Measurements from ENCODE around the gene SBF2. TPM values are rescaled to one million over a fixed set of nuclear protein-coding genes. Genes with fewer than 3 reads are reported as not detected.

SBF2 gene
- total and polyA plus RNA-seq, 2 of the 13 experiments (the other 11 are each of a cell fraction or from before 2014, with no cell fraction given): 24.0 to 45.8 TPM

GRCh38 chr11:9847636-9848035, 446.4 kb downstream of the SBF2 start:
- Histone ChIP-seq H3K27ac (ENCODE audit: extremely low read length, insufficient read depth, low read length) (no peak overlapping the region), H3K79me2 (ENCODE audit: insufficient read depth, low read length) (no peaks in the 10 kb centered on the region), H3K4me1 (ENCODE audit: insufficient read depth, low read length) (no peaks in the 10 kb centered on the region), H3K4me2 (ENCODE audit: low read depth, low read length) (no peak overlapping the region), H3K36me3 (replicated peaks in 1 of 2; ENCODE audit: control insufficient read depth in 1 of 2, insufficient read depth in 2 of 2, low read length in 2 of 2) (peaks cover 4 to 19% of the 10 kb centered on the region in 2 experiments), H3K4me3 (replicated peaks in 1 of 3; ENCODE audit: insufficient read depth in 1 of 3, low read depth in 2 of 3, low read length in 3 of 3) (no peak overlapping the region), H2AFZ (ENCODE audit: low read length) (no peak overlapping the region), H3K27me3 (ENCODE audit: control insufficient read depth in 1 of 2, insufficient read depth in 2 of 2, low read length in 2 of 2) (no peaks in the 10 kb centered on the region), H4K20me1 (ENCODE audit: insufficient read depth, low read length) (no peaks in the 10 kb centered on the region), H3K9ac (ENCODE audit: insufficient read depth, low read depth, low read length) (no peak overlapping the region), H3K9me3 (ENCODE audit: low read length) (no peaks in the 10 kb centered on the region)
- POLR2A ChIA-PET: no interaction called here
- CTCF ChIA-PET (ENCODE audit: low intra/inter-chr PET ratio, low total read pairs): no interaction called here
- no TSS peak for BruUV-seq (replicated peaks)
- DNase-seq (ENCODE audit: low spot score) (no peak), FAIRE-seq (no peak), ATAC-seq (no peak)
- TF ChIP-seq ZFP36L2 (CRISPR knock-in tag; IDR thresholded peaks at IDR 0.05) (no peak), TRIM22 (IDR thresholded peaks at IDR 0.05) (no peak), NRL (CRISPR knock-in tag; IDR thresholded peaks at IDR 0.05; ENCODE audit: borderline replicate concordance) (no peak), FOXO1 (CRISPR knock-in tag; IDR thresholded peaks at IDR 0.05) (no peak), NR1H2 (CRISPR knock-in tag; IDR thresholded peaks at IDR 0.05; ENCODE audit: borderline replicate concordance, low read depth) (no peak), ZBTB26 (CRISPR knock-in tag; IDR thresholded peaks at IDR 0.05; ENCODE audit: borderline replicate concordance) (no peak), ZNF230 (CRISPR knock-in tag; IDR thresholded peaks at IDR 0.05) (no peak)
- in situ Hi-C loops (cut with HindIII; ENCODE audit: extremely low pct_ligation_motif_present, low pct_unique_long_range_greater_than_20kb): no loop called here
- WGBS (ENCODE audit: low lambda C conversion rate): 95% methylated on average over 3 of the region's 3 CpGs
- intact Hi-C loops (cut with micrococcal nuclease; ENCODE audit: unreplicated experiment): no loop called here

DNA sequence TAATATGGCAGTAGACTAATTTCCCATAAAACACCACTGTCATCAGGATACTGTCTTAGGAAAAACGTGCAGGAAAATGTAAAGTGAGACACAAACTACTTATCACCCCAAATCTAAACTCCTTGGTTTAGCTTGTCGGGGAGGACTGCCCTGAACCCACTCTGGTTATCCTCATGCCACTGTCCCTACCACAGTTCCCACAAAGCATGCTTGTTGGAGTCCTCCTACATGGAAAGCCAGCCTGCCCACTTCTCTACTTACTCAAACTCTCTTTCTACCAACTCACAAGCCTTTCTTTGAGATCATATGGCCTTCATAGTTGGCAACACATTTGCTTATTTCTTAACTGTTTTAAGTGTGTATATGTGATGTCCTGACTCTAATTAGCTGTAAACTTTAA, 451.1 kb downstream of the SBF2 start:
- no peaks in the 10 kb centered on the region for H4K20me1 ChIP-seq (ENCODE audit: insufficient read depth, low read length)
- H3K27me3 ChIP-seq (ENCODE audit: control insufficient read depth in 1 of 2, insufficient read depth in 2 of 2, low read length in 2 of 2): no peaks in the 10 kb centered on the region
- BruUV-seq (replicated peaks): no TSS peak
- TF ChIP-seq PRMT3 (CRISPR knock-in tag; IDR thresholded peaks at IDR 0.05; ENCODE audit: borderline replicate concordance, low read depth) (no peak), EP300 (IDR thresholded peaks at IDR 0.05; ENCODE audit: low read depth in 2 of 2, low read length in 2 of 2) (no peak), EP300 (CRISPR knock-in tag; IDR thresholded peaks at IDR 0.05; ENCODE audit: borderline replicate concordance) (no peak), ZMYM4 (CRISPR knock-in tag; IDR thresholded peaks at IDR 0.05) (no peak)
- H3K27ac ChIP-seq (ENCODE audit: extremely low read length, insufficient read depth, low read length): no peak overlapping the region
- H3K9me3 ChIP-seq (ENCODE audit: low read length): no peaks in the 10 kb centered on the region
- DNase-seq (ENCODE audit: low spot score) (no peak), ATAC-seq (no peak), FAIRE-seq (no peak)
- no peak overlapping the region for H3K9ac ChIP-seq (ENCODE audit: insufficient read depth, low read depth, low read length)
- CTCF ChIA-PET (ENCODE audit: low intra/inter-chr PET ratio, low total read pairs): no interaction called here
- no peak overlapping the region for H3K4me3 ChIP-seq (replicated peaks in 1 of 3; ENCODE audit: insufficient read depth in 1 of 3, low read depth in 2 of 3, low read length in 3 of 3)
- no peaks in the 10 kb centered on the region for H3K4me1 ChIP-seq (ENCODE audit: insufficient read depth, low read length)
- peaks cover 4 to 26% of the 10 kb centered on the region in 2 experiments for H3K36me3 ChIP-seq (replicated peaks in 1 of 2; ENCODE audit: control insufficient read depth in 1 of 2, insufficient read depth in 2 of 2, low read length in 2 of 2)
- 79% methylated on average over 2 of the region's 2 CpGs for WGBS (ENCODE audit: low lambda C conversion rate)
- in situ Hi-C loops (cut with HindIII; ENCODE audit: extremely low pct_ligation_motif_present, low pct_unique_long_range_greater_than_20kb) (no loop called here), intact Hi-C loops (cut with micrococcal nuclease; ENCODE audit: unreplicated experiment) (no loop called here)
- POLR2A ChIA-PET: no interaction called here
- H3K4me2 ChIP-seq (ENCODE audit: low read depth, low read length): no peak overlapping the region
- H3K79me2 ChIP-seq (ENCODE audit: insufficient read depth, low read length): no peaks in the 10 kb centered on the region
- H2AFZ ChIP-seq (ENCODE audit: low read length): no peak overlapping the region
